ENCODE results near the gene MED26.

GRCh38 chr19:16645140-16645539, 17.1 kb upstream of the MED26 start:
- TF ChIP-seq EZH2 (IDR thresholded peaks at IDR 0.05; ENCODE audit: insufficient read depth, poor library complexity, severe bottlenecking) (no peak), EZH2phosphoT487 (IDR thresholded peaks at IDR 0.05; ENCODE audit: insufficient read depth, low read depth) (no peak)

Data from GM23248 (cell line).